ENCODE measurements around the gene PALM.

DNA sequence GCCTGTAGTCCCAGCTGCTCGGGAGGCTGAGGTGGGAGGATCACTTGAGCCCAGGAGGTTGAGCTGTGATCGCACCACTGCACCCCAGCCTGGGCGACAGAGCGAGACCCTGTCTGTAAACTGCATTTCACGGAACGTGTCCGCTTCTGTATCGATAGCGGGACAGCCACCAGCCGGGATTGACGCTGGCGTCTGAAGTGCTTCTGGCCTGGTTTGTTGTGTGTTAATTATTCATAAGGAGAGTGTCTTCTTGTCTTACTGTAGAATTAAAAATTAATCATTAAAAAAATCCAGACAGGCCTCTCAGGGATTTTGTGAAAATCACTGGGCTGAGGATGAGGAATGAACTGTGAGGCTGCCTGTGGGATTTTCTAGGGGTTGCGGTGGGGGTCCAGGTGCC, 26.0 kb downstream of the PALM start:
- TF ChIP-seq, protein P1, sequence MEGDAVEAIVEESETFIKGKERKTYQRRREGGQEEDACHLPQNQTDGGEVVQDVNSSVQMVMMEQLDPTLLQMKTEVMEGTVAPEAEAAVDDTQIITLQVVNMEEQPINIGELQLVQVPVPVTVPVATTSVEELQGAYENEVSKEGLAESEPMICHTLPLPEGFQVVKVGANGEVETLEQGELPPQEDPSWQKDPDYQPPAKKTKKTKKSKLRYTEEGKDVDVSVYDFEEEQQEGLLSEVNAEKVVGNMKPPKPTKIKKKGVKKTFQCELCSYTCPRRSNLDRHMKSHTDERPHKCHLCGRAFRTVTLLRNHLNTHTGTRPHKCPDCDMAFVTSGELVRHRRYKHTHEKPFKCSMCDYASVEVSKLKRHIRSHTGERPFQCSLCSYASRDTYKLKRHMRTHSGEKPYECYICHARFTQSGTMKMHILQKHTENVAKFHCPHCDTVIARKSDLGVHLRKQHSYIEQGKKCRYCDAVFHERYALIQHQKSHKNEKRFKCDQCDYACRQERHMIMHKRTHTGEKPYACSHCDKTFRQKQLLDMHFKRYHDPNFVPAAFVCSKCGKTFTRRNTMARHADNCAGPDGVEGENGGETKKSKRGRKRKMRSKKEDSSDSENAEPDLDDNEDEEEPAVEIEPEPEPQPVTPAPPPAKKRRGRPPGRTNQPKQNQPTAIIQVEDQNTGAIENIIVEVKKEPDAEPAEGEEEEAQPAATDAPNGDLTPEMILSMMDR (IDR thresholded peaks at IDR 0.05) = no peak
- no peak for TF ChIP-seq EZH2phosphoT487 (IDR thresholded peaks at IDR 0.05)
